ENCODE measurements around the gene ACIN1. TPM values are rescaled to one million over a fixed set of nuclear protein-coding genes. Genes with fewer than 3 reads are reported as not detected.
A peak's percentile ranks its signal among the peaks of the same experiment; 100 is the strongest.

ACIN1 gene
- total RNA-seq, 1 experiment from 2014 or later, result 179 TPM

- intact Hi-C loops (cut with micrococcal nuclease), result no loop called here
- H3K4me1 ChIP-seq (ENCODE audit: control insufficient read depth in 1 of 2, insufficient read depth in 2 of 2, low read length in 2 of 2), result peaks cover 6 to 16% of the 10 kb centered on the region in 2 experiments; a peak in 3 of 4 replicates
- ChIA-PET CTCF (no interaction called here), POLR2A (no interaction called here), RAD21 (ENCODE audit: low non-redundant PET in 1 of 2, low total read pairs in 2 of 2, uncharacterized antibody in 2 of 2, unreplicated experiment in 2 of 2) (no interaction called here)
- no peaks in the 10 kb centered on the region for H3K9me2 ChIP-seq (ENCODE audit: insufficient read depth)
- TF ChIP-seq EZH2 (IDR thresholded peaks at IDR 0.05) (no peak), SP1 (IDR thresholded peaks at IDR 0.05; ENCODE audit: low read depth) (no peak), EGR1 (IDR thresholded peaks at IDR 0.05; ENCODE audit: low read depth) (no peak), RAD21 (IDR thresholded peaks at IDR 0.05; ENCODE audit: low read depth) (no peak), ZNF274 (IDR thresholded peaks at IDR 0.05; ENCODE audit: low read depth, low read length) (no peak), MAX (IDR thresholded peaks at IDR 0.05) (no peak), CEBPB (IDR thresholded peaks at IDR 0.05; ENCODE audit: low read depth) (no peak), SRF (IDR thresholded peaks at IDR 0.05; ENCODE audit: low read depth) (no peak), ATF3 (IDR thresholded peaks at IDR 0.05) (no peak), CTCF (IDR thresholded peaks at IDR 0.05 in 2 of 3, conservative IDR thresholded peaks at IDR 0.05 in 1 of 3; ENCODE audit: borderline replicate concordance in 1 of 3, insufficient read depth in 1 of 3, low read depth in 2 of 3, low read length in 2 of 3) (no peak), SIN3A (IDR thresholded peaks at IDR 0.05; ENCODE audit: low read depth) (no peak), CBX3 (IDR thresholded peaks at IDR 0.05; ENCODE audit: low read depth) (no peak), YY1 (IDR thresholded peaks at IDR 0.05; ENCODE audit: extremely low read depth, insufficient replicate concordance, low read depth, low read length) (no peak), FOSL1 (IDR thresholded peaks at IDR 0.05; ENCODE audit: low read depth) (no peak), JUND (IDR thresholded peaks at IDR 0.05) (no peak), EZH2phosphoT487 (IDR thresholded peaks at IDR 0.05; ENCODE audit: borderline replicate concordance) (no peak), POLR2AphosphoS5 (IDR thresholded peaks at IDR 0.05; ENCODE audit: low read depth, low read length) (no peak)
- TF ChIP-seq, protein P1, sequence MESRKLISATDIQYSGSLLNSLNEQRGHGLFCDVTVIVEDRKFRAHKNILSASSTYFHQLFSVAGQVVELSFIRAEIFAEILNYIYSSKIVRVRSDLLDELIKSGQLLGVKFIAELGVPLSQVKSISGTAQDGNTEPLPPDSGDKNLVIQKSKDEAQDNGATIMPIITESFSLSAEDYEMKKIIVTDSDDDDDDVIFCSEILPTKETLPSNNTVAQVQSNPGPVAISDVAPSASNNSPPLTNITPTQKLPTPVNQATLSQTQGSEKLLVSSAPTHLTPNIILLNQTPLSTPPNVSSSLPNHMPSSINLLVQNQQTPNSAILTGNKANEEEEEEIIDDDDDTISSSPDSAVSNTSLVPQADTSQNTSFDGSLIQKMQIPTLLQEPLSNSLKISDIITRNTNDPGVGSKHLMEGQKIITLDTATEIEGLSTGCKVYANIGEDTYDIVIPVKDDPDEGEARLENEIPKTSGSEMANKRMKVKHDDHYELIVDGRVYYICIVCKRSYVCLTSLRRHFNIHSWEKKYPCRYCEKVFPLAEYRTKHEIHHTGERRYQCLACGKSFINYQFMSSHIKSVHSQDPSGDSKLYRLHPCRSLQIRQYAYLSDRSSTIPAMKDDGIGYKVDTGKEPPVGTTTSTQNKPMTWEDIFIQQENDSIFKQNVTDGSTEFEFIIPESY (IDR thresholded peaks at IDR 0.05; ENCODE audit: extremely low read depth, insufficient replicate concordance, low read length), result no peak
- peak; percentile 40 for ATAC-seq
- peaks cover 16% of the 10 kb centered on the region for H3K79me2 ChIP-seq (ENCODE audit: insufficient read depth, low read length)
- no peaks in the 10 kb centered on the region for H4K20me1 ChIP-seq (ENCODE audit: insufficient read depth)
- no peak overlapping the region; the same call in 1 of the 2 replicates for H3K4me2 ChIP-seq (ENCODE audit: low read length)
- H3K36me3 ChIP-seq (ENCODE audit: control insufficient read depth in 1 of 2, insufficient read depth in 2 of 2, low read length in 2 of 2), result peaks cover 13 to 24% of the 10 kb centered on the region in 2 experiments
- no peak overlapping the region for H2AFZ ChIP-seq (ENCODE audit: low read depth, low read length, poor library complexity, severe bottlenecking)
- DNase-seq (ENCODE audit: low read depth, low spot score), result no peak
- no peaks in the 10 kb centered on the region for H3K9me3 ChIP-seq (ENCODE audit: control insufficient read depth in 1 of 2, insufficient read depth in 1 of 2, low read depth in 1 of 2, low read length in 2 of 2)
- H3K9ac ChIP-seq (ENCODE audit: low read length), result no peak overlapping the region
- no peaks in the 10 kb centered on the region for H3K27me3 ChIP-seq (ENCODE audit: insufficient read depth, low read length)
- no TSS peak for BruUV-seq (replicated peaks)
- H3K4me3 ChIP-seq (replicated peaks in 1 of 2; ENCODE audit: low read depth in 1 of 2, low read length in 2 of 2), result no peak overlapping the region
- no peak overlapping the region for H3K27ac ChIP-seq (ENCODE audit: low read depth, low read length)
Measured at GRCh38 chr14:23025151-23025814, 69.7 kb downstream of the ACIN1 start.

Data from HCT116 (cell line).